SK-N-SH (cell line): ENCODE data around the gene IL21R.

Experiments used
- ELF1 ChIP-seq: IDR thresholded peaks from 2 replicates; pipeline ENCODE4 v1.4.0; 2012
- EZH2phosphoT487 ChIP-seq: fragments of 200-600 bp; sonication (generic); IDR thresholded peaks from 2 replicates; pipeline ENCODE4 v1.6.1; 2017; ENCODE audit warnings: low read depth, mixed run types, mild to moderate bottlenecking, antibody characterized with exemption, moderate library complexity, borderline replicate concordance
- MEF2A ChIP-seq: IDR thresholded peaks from 2 replicates; pipeline ENCODE4 v1.4.0; 2012; ENCODE audit warnings: low read depth, borderline replicate concordance
- MXI1 ChIP-seq: IDR thresholded peaks from 2 replicates; pipeline ENCODE4 v1.6.1; 2012; ENCODE audit warnings: mild to moderate bottlenecking, low read depth, low read length, improper control_type of control experiment
- POLR2AphosphoS5 ChIP-seq: IDR thresholded peaks from 2 replicates; pipeline ENCODE4 v1.6.1; 2012; ENCODE audit warnings: low read depth, low read length
- RFX5 ChIP-seq: IDR thresholded peaks from 2 replicates; pipeline ENCODE4 v1.6.1; 2012; ENCODE audit warnings: mild to moderate bottlenecking, improper control_type of control experiment, low read length
- SMC3 ChIP-seq: IDR thresholded peaks from 2 replicates; pipeline ENCODE4 v1.6.1; 2012; ENCODE audit warnings: low read depth, low read length, improper control_type of control experiment
- TAF1 ChIP-seq: IDR thresholded peaks from 2 replicates; pipeline ENCODE4 v1.6.1; 2012; ENCODE audit warnings: low read depth, mild to moderate bottlenecking, low read length, moderate library complexity, borderline replicate concordance
- ZBTB33 ChIP-seq: IDR thresholded peaks from 2 replicates; pipeline ENCODE4 v1.4.0; 2012; ENCODE audit warnings: low read depth, borderline replicate concordance
- TF ChIP-seq, protein P1 (sequence below): fragments of 200-600 bp; sonication (generic); IDR thresholded peaks from 2 replicates; pipeline ENCODE4 v1.6.1; 2017; ENCODE audit warnings: antibody characterized with exemption, mild to moderate bottlenecking, moderate library complexity
- TF ChIP-seq, protein P2 (sequence below): IDR thresholded peaks from 2 replicates; pipeline ENCODE4 v1.6.1; 2012; ENCODE audit warnings: mild to moderate bottlenecking, low read depth, low read length, moderate library complexity

- TF ChIP-seq, protein P1, sequence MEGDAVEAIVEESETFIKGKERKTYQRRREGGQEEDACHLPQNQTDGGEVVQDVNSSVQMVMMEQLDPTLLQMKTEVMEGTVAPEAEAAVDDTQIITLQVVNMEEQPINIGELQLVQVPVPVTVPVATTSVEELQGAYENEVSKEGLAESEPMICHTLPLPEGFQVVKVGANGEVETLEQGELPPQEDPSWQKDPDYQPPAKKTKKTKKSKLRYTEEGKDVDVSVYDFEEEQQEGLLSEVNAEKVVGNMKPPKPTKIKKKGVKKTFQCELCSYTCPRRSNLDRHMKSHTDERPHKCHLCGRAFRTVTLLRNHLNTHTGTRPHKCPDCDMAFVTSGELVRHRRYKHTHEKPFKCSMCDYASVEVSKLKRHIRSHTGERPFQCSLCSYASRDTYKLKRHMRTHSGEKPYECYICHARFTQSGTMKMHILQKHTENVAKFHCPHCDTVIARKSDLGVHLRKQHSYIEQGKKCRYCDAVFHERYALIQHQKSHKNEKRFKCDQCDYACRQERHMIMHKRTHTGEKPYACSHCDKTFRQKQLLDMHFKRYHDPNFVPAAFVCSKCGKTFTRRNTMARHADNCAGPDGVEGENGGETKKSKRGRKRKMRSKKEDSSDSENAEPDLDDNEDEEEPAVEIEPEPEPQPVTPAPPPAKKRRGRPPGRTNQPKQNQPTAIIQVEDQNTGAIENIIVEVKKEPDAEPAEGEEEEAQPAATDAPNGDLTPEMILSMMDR, result no peak
- TF ChIP-seq ELF1 (no peak), TAF1 (no peak), MEF2A (no peak), POLR2AphosphoS5 (no peak), SMC3 (no peak), RFX5 (no peak), ZBTB33 (no peak), EZH2phosphoT487 (no peak), MXI1 (no peak)
- TF ChIP-seq, protein P2, sequence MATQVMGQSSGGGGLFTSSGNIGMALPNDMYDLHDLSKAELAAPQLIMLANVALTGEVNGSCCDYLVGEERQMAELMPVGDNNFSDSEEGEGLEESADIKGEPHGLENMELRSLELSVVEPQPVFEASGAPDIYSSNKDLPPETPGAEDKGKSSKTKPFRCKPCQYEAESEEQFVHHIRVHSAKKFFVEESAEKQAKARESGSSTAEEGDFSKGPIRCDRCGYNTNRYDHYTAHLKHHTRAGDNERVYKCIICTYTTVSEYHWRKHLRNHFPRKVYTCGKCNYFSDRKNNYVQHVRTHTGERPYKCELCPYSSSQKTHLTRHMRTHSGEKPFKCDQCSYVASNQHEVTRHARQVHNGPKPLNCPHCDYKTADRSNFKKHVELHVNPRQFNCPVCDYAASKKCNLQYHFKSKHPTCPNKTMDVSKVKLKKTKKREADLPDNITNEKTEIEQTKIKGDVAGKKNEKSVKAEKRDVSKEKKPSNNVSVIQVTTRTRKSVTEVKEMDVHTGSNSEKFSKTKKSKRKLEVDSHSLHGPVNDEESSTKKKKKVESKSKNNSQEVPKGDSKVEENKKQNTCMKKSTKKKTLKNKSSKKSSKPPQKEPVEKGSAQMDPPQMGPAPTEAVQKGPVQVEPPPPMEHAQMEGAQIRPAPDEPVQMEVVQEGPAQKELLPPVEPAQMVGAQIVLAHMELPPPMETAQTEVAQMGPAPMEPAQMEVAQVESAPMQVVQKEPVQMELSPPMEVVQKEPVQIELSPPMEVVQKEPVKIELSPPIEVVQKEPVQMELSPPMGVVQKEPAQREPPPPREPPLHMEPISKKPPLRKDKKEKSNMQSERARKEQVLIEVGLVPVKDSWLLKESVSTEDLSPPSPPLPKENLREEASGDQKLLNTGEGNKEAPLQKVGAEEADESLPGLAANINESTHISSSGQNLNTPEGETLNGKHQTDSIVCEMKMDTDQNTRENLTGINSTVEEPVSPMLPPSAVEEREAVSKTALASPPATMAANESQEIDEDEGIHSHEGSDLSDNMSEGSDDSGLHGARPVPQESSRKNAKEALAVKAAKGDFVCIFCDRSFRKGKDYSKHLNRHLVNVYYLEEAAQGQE, result no peak
Measured at GRCh38 chr16:27431773-27432532, 30.0 kb downstream of the IL21R start.
